Brain microvascular endothelial cell (primary cell): ENCODE data around the gene HSD11B1L.
"Not testable (repeated sequence)": the region's sequence is repeated elsewhere in the genome, so short reads cannot be mapped to it uniquely, and the experiment has no call there.

Source experiments
- DNase-seq: peaks from one replicate; pipeline ENCODE4 v3.0.0-alpha.2; 2020
- H3K27ac ChIP-seq: fragments of 250-450 bp; sonication (Bioruptor Pico); 2 replicates; pipeline ENCODE4 v1.5.1; 2020; ENCODE audit warnings: mild to moderate bottlenecking, moderate library complexity
- H3K27me3 ChIP-seq: fragments of 250-450 bp; sonication (Bioruptor Pico); replicated peaks from 2 replicates; pipeline ENCODE4 v1.5.1; 2020; ENCODE audit warnings: mild to moderate bottlenecking
- H3K36me3 ChIP-seq: fragments of 250-450 bp; sonication (Bioruptor Pico); replicated peaks from 2 replicates; pipeline ENCODE4 v1.5.1; 2020; ENCODE audit warnings: mild to moderate bottlenecking
- H3K4me3 ChIP-seq: 2 replicates; pipeline ENCODE4 v1.5.1; 2011; ENCODE audit warnings: low read depth, mild to moderate bottlenecking, control low read depth, low read length, moderate library complexity
- in situ Hi-C: cut with HindIII; loops from 2 replicates; pipeline ENCODE4 v1.10.0; 2017; ENCODE audit warnings: low sequenced_read_pairs, low pct_ligation_motif_present
- TF ChIP-seq, protein P1 (sequence below): IDR thresholded peaks from 2 replicates; pipeline ENCODE4 v1.5.1; 2011; ENCODE audit warnings: low read depth, mild to moderate bottlenecking, moderate library complexity, low read length, control low read depth, inconsistent platforms; ENCODE audit errors: missing control alignments

The HSD11B1L gene

DNA sequence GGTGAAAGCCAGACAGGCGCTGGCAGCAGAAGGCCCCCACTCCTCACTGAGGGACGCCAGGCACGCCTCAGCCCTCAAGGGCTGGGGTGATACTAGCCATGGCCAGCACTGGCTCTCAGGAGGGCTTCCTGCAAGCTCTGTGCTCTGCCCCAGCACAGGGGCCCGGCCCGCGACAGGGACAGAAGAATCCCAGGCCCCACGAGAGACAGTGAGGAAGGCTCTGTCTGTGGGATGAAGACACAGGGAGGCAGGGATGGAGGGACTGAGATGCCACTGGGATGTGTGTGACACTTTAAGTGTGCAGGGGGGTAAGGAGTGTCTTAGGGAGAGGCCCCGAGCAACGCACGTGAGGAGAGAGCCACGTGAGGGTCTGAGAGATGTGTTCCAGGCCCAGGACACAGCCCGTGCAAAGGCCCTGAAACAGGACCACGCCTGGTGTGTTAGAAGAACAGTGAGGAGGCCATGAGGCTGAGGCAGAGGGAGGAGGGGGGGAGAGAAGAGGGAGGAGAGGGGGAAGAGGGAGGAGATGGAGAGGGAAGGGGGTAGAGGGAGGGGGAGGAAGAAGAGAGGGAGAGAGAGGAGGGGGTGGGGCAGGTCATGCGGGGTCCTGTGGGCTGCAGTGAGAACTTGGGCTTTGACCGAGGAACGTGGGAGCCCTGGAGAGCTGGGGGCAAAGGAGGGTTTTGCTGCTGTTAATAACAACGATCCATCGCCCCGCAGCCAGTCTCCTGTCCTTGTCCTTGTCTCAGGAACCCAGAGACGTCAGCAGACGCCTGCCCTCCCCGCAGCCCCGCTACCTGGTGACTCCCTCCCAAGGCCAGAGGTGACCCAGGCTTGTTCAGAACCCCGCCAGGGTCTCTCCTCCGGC, 16.4 kb downstream of the HSD11B1L start:
- peaks cover 74% of the 10 kb centered on the region for H3K36me3 ChIP-seq
- in situ Hi-C loops, result no loop called here

GRCh38 chr19:5697890-5698634, 17.2 kb downstream of the HSD11B1L start:
- no peak for DNase-seq
- in situ Hi-C loops, result no loop called here
- no peak overlapping the region for H3K27ac ChIP-seq
- peaks cover 66% of the 10 kb centered on the region for H3K36me3 ChIP-seq
- H3K27me3 ChIP-seq, result no peaks in the 10 kb centered on the region
- no peak overlapping the region for H3K4me3 ChIP-seq
- TF ChIP-seq, protein P1, sequence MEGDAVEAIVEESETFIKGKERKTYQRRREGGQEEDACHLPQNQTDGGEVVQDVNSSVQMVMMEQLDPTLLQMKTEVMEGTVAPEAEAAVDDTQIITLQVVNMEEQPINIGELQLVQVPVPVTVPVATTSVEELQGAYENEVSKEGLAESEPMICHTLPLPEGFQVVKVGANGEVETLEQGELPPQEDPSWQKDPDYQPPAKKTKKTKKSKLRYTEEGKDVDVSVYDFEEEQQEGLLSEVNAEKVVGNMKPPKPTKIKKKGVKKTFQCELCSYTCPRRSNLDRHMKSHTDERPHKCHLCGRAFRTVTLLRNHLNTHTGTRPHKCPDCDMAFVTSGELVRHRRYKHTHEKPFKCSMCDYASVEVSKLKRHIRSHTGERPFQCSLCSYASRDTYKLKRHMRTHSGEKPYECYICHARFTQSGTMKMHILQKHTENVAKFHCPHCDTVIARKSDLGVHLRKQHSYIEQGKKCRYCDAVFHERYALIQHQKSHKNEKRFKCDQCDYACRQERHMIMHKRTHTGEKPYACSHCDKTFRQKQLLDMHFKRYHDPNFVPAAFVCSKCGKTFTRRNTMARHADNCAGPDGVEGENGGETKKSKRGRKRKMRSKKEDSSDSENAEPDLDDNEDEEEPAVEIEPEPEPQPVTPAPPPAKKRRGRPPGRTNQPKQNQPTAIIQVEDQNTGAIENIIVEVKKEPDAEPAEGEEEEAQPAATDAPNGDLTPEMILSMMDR, result no peak

More for the DNA sequence above, 16.4 kb downstream of the HSD11B1L start:
- H3K27me3 ChIP-seq, result no peaks in the 10 kb centered on the region
- H3K27ac ChIP-seq, result no peak overlapping the region
- TF ChIP-seq, protein P1, result no peak
- H3K4me3 ChIP-seq, result no peak overlapping the region
- no peak for DNase-seq

- no peak for DNase-seq
- Histone ChIP-seq H3K4me3 (no peak overlapping the region), H3K36me3 (peaks cover 65% of the 10 kb centered on the region), H3K27me3 (no peaks in the 10 kb centered on the region), H3K27ac (no peak overlapping the region)
- TF ChIP-seq, protein P1, result no peak
- in situ Hi-C loops, result no loop called here
Observed at GRCh38 chr19:5698635-5699422, 18.0 kb downstream of the HSD11B1L start.

- Histone ChIP-seq H3K27ac (no peak overlapping the region), H3K27me3 (no peaks in the 10 kb centered on the region), H3K36me3 (peaks cover 63% of the 10 kb centered on the region), H3K4me3 (no peak overlapping the region)
- DNase-seq, result no peak
- in situ Hi-C loops, result no loop called here
- TF ChIP-seq, protein P1, result no peak
Observed at GRCh38 chr19:5700455-5701092, 19.7 kb downstream of the HSD11B1L start.

DNA sequence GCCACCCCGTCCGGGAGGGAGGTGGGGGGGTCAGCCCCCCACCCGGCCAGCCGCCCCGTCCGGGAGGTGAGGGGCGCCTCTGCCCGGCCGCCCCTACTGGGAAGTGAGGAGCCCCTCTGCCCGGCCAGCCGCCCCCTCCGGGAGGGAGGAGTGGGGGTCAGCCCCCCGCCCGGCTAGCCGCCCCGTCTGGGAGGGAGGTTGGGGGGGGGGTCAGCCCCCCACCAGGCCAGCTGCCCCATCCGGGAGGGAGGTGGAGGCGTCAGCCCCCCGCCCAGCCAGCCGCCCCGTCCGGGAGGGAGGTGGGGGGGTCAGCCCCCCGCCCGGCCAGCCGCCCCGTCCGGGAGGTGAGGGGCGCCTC, 21.2 kb downstream of the HSD11B1L start:
- H3K4me3 ChIP-seq, H3K27me3 ChIP-seq, in situ Hi-C loops, H3K27ac ChIP-seq, DNase-seq: not testable (repeated sequence)
- peaks cover 63% of the 10 kb centered on the region for H3K36me3 ChIP-seq
